GM18909 (cell line): ENCODE measurements around the gene CCDC78.
"Not testable (repeated sequence)": the region's sequence is repeated elsewhere in the genome, so short reads cannot be mapped to it uniquely, and the experiment has no call there.

Experiments used
- ATAC-seq: cut with Tn5 transposase; IDR thresholded peaks from one replicate; pipeline ENCODE4 v1.9.1; 2021; ENCODE audit warnings: mild to moderate bottlenecking; ENCODE audit not compliant: unreplicated experiment, poor library complexity

CCDC78 gene

DNA sequence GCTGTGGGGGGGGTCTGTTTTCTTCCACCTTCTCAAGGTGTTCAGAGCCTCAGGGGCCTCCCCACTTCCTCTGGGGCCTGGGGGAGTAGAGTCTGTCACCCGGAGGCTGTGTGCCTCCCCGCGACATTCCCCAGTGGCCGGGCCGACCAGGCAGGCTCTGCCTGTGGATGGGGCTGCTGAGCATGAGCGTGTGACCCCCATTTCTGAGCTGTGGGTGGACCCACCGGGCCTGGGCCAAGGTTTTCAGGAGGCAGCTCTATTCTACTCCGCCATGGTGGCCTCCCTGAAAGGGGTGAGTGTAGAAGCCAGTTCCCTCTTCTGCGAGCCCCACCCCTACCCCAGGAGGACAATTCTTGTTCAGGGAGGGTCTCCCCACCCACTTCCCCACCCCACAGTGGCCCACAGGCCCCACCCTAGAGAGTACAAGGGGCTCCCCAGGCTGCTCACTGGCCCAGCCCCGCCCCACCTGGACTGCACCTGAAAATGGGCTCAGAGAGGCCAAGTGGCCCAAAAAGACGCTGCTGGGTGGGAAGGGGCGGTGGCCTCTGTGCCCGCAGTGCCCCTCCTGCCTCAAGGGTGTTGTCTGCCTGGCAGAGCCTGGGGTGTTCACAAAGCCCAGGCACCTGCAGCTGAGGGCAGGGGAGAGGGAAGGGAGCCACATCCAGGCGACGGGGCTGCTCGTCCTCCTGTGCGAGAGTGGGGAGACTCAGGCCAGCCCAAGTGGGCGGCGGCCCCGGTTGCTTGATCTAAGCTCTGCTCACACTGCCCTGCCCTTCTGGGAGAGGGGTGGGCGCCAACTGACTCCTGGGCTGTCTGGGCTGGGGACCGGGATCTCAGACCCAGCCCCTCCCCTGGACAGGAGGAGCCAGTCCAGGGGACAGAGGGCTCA, 35.6 kb upstream of the CCDC78 start:
- ATAC-seq = no peak

DNA sequence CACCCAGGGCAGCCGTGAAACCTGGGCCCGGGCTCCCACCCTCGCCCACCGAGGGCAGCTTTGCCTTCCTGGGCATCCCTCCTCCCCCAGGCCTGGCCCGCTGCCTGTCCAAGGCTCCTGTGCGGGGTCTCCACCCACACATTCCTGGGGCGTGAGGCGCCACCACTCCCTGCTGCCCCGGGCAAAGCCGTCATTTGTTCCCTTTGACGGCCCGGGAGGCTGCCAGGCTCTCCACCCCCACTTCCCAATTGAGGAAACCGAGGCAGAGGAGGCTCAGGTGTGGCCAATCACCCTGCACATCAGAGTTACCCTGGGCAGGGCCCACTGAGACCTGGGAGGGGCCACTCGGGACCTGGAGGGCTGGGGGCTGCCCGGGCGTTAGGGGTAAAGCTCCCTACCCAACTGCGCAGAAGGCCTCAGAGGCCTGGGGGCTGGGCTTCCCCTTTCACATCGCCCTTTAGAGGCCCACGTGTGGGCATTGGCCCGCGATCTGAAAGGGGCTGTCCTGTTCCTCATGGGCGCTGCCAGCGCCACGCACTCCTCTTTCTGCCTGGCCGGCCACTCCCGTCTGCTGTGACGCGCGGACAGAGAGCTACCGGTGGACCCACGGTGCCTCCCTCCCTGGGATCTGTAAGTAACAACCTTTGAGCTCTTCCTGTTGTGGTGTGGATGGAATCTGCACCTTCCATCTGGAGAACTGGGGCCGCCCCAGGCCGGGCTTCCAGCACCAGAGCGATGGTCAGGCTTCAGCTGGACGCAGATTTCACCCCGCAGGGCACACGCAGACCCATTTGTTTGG, 34.5 kb upstream of the CCDC78 start, which contains the start of gene MSLN:
Gene MSLN (plus strand): TSS at position 190 of the 799 bp plus-strand sequence. CDS start 1,947 bp downstream, outside the sequence.
- no peak for ATAC-seq

DNA sequence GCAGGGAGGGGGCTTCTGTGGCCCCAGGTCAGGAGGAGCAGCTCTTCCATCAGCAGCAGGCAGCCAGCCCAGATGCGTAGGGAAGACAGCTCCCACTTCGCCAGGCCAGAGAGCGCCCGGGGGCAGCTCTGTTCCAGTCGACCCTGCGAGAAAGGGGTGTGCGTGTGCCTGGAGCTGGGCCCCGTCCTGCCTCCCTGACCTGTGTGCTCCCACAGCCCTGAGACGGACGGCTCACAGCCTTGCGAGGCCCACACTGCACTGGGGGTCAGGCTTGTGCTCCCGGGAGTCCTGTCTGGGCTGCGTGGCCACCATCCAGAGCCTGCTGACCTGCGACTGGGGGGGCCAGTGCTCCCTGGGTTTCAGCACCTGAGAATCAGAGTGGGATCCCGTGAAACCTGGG, 33.8 kb upstream of the CCDC78 start:
- no peak for ATAC-seq

DNA sequence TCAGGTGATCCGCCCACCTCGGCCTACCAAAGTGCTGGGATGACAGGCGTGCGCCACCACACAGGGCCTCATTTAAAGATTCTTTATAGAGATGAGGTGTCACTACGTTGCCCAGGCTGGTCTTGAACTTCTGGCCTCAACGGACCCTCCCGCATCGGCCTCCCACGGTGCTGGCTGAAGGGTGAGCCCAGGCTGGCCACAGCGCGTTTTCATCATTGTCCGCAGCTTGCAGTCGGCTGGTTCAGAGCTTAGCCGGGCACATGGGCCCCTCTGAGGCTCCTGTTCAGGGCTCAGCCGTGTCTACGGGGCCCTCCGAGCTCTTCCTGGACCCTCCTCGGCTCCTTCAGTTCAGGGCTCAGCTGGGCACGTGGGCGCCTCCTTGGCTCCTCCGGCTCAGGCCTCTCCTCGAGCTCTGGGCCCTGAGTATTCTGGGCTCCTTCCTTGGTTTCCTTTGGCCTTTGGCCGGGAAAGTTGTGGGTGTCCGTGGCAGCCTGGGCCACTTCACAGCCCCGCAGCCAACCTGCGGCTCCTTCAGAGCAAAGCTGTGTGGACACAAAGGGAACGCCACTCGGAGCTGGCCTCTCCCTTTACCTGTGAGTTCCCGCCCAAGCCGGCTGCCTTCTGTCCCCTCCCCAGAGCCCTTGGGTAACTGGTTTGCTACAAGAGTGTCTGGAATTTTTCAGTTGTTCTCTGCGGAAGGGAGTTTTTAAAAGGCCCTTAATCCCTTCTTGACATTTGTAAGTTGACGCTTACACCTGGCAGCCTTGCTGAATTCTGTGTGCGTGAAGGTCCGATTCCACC, 33.1 kb upstream of the CCDC78 start:
- no peak for ATAC-seq

DNA sequence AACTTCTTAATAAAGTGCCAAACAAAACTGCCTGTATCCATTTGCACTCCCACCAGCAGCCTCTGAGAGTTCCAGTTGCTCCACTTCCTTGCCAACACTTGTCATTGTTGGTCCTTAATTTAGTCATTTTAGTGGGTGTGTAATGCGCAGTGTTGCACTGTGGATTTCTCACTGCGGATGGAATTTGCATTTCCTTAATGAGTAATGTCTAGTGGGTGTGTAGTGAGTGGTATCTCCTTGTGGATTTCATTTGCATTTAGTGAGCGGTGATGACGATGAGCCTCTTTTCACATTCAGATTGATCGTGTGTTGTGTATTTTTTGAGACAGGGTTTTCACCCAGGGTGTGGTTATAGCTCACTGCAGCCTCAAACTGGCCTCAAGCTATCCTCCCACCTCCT, 30.2 kb upstream of the CCDC78 start:
- no peak for ATAC-seq

DNA sequence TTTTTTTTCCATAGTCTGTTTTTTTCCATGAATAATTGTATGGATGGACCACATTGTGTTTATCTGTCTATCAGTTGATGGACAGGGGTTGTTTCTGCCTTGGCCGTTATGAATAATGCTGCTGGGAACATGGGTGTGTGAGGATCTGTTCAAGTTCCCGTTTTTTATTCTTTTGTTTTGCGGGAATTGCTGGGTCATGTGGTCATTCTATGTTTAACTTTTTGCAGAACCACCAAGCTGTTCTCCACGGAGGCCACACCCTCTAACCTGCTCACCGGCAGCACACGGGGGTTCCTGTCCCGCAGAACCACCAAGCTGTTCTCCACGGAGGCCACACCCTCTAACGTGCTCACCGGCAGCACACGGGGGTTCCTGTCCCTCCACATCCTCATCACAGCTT, 28.4 kb upstream of the CCDC78 start:
- ATAC-seq = no peak

DNA sequence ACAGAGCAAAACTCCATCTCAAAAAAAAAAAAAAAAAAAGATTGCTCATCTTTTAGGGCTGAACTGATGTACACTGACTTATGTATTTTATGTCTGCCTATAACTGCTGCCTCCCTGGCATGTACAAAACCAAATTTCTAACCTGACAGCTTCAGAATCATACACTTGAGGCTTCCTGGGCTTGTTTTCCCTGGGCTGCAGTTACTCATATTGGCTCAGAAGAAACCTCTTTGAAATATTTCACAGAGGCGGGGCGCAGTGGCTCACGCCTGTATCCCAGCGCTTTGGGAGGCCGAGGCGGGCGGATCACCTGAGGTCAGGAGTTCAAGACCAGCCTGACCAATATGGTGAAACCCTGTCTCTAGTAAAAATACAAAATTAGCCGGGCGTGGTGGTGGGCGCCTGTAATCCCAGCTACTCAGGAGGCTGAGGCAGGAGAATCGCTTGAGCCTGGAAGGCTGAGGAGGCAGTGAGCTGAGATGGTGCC, 27.9 kb upstream of the CCDC78 start:
- not testable (repeated sequence) for ATAC-seq

GRCh38 chr16:752007-752312, 25.7 kb upstream of the CCDC78 start:
- ATAC-seq = no peak

- ATAC-seq = no peak
Measured at GRCh38 chr16:751152-752006, 25.1 kb upstream of the CCDC78 start.

DNA sequence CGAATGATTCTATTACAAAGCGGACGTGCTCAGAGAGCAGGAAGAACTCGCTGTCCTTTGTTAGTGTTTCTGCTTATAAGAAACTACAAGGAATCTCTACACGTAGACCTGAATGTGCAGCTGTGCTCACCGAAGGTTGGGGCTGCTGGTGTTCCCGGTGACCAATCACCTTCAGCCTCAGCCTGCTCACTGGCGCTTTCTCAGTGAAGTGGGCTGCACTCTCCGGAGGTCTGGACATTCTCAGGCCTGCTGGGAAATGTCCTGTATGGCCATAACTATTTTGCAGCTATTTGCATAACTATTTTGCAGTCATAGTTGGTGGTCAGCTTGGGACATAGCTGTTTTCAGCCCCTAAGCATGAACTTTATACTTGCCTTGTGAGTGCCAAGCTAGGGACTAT, 24.2 kb upstream of the CCDC78 start:
- ATAC-seq = no peak

GRCh38 chr16:749010-749409, 22.8 kb upstream of the CCDC78 start:
- no peak for ATAC-seq

- ATAC-seq = no peak
Measured at GRCh38 chr16:747978-748746, 21.9 kb upstream of the CCDC78 start.

GRCh38 chr16:746637-747036, 20.4 kb upstream of the CCDC78 start:
- ATAC-seq = no peak

DNA sequence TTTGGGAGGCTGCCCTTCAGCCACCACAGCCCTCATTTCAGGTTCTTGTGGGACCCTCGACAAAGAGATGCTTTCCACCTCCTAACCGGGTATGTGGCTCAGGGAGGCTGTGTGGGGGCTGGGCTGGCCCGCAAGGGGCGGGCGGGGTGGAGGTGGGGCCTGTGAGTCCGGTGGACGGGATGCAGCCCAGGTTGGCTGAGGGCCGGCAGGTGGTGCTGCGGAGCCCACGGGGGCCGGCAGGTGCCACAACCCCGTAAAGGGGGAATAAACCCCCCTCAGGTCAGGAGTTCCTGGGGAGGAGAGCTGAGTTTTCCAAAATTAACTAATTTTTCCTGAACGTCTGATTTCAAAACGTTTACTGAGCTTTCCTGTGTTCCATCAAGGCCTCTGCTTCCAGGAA, 19.5 kb upstream of the CCDC78 start:
- no peak for ATAC-seq

GRCh38 chr16:743794-744500, 17.7 kb upstream of the CCDC78 start:
- ATAC-seq = no peak

- ATAC-seq = not testable (repeated sequence)
Measured at GRCh38 chr16:742894-743293, 16.7 kb upstream of the CCDC78 start.

DNA sequence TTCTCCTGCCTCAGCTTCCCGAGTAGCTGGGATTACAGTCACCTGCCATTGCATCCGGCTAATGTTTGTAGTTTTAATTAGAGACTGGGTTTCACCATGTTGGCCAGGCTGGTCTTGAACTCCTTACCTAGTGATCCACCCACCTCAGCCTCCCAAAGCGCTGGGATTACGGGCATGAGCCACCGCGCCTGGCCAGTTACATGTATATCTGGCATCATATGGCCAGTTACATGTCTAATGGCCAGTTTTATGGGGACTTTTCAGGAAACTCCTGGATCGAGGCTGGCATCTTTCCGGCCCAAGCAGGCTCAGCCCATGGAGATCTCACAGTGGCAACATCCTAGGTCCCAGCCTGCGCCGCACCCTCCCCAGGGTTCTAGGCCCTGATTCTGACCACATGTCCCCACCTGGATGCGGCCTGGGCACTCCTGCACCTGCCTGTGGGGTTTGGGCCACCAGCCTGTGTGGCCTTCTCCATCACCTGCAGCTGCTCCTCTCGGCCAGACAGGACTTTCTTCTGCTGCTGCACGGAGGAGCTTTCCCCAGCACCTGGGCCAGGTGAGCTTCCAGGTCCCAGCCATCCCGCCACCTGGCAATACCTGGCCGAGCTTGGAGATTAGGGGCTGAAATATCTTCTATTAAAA, 15.9 kb upstream of the CCDC78 start:
- no peak for ATAC-seq
